GM19043 (cell line): ENCODE results near the gene C1orf21.
A peak's percentile ranks its signal among the peaks of the same experiment; 100 is the strongest.
"Not testable (repeated sequence)": the region's sequence is repeated elsewhere in the genome, so short reads cannot be mapped to it uniquely, and the experiment has no call there.

Experiments
- ATAC-seq: cut with Tn5 transposase; IDR thresholded peaks from one replicate; pipeline ENCODE4 v1.9.1; 2021; ENCODE audit warnings: low read depth; ENCODE audit not compliant: unreplicated experiment

C1orf21 gene

GRCh38 chr1:184386312-184387068 is at the start of gene C1orf21:
Gene C1orf21 (plus strand): TSS chr1:184387029. CDS start chr1:184477510, 90,481 bp downstream.
- peak; percentile 86 for ATAC-seq

GRCh38 chr1:184337865-184338264 is 49.0 kb upstream of the C1orf21 start:
- ATAC-seq, result not testable (repeated sequence)

GRCh38 chr1:184340984-184341383 is 45.8 kb upstream of the C1orf21 start:
- ATAC-seq, result no peak

GRCh38 chr1:184350573-184350972 is 36.3 kb upstream of the C1orf21 start:
- no peak for ATAC-seq

GRCh38 chr1:184351416-184351975 is 35.3 kb upstream of the C1orf21 start:
- ATAC-seq, result no peak

GRCh38 chr1:184352776-184353175 is 34.1 kb upstream of the C1orf21 start:
- no peak for ATAC-seq

- no peak for ATAC-seq
These were observed 32.1 kb upstream of the C1orf21 start for GRCh38 chr1:184354719-184355118.

- no peak for ATAC-seq
These were observed 29.9 kb upstream of the C1orf21 start for GRCh38 chr1:184356891-184357290.

GRCh38 chr1:184358256-184358655 is 28.6 kb upstream of the C1orf21 start:
- ATAC-seq, result no peak

- no peak for ATAC-seq
These were observed 26.9 kb upstream of the C1orf21 start for GRCh38 chr1:184359909-184360308.

GRCh38 chr1:184362876-184363275 is 24.0 kb upstream of the C1orf21 start:
- ATAC-seq, result no peak

GRCh38 chr1:184365699-184366098 is 21.1 kb upstream of the C1orf21 start:
- ATAC-seq, result no peak

GRCh38 chr1:184366997-184367396 is 19.8 kb upstream of the C1orf21 start:
- no peak for ATAC-seq

GRCh38 chr1:184367427-184368038 is 19.3 kb upstream of the C1orf21 start:
- ATAC-seq, result no peak

GRCh38 chr1:184368354-184368753 is 18.5 kb upstream of the C1orf21 start:
- ATAC-seq, result no peak

GRCh38 chr1:184370850-184371249 is 16.0 kb upstream of the C1orf21 start:
- ATAC-seq, result no peak

GRCh38 chr1:184373155-184373554 is 13.7 kb upstream of the C1orf21 start:
- ATAC-seq, result no peak

GRCh38 chr1:184376369-184376768 is 10.5 kb upstream of the C1orf21 start:
- no peak for ATAC-seq

- no peak for ATAC-seq
These were observed 7.6 kb upstream of the C1orf21 start for GRCh38 chr1:184379111-184379752.

GRCh38 chr1:184380468-184380867 is 6.4 kb upstream of the C1orf21 start:
- no peak for ATAC-seq

GRCh38 chr1:184383772-184384323 is 3.0 kb upstream of the C1orf21 start:
- no peak for ATAC-seq
